Measurements from ENCODE around the gene TRPM3. TPM values are rescaled to one million over a fixed set of nuclear protein-coding genes. Genes with fewer than 3 reads are reported as not detected.

TRPM3 gene
- total and polyA plus RNA-seq, 9 of the 15 experiments (the other 6 are each of a cell fraction or from before 2014, with no cell fraction given): 0.04 TPM; not detected in 8

DNA sequence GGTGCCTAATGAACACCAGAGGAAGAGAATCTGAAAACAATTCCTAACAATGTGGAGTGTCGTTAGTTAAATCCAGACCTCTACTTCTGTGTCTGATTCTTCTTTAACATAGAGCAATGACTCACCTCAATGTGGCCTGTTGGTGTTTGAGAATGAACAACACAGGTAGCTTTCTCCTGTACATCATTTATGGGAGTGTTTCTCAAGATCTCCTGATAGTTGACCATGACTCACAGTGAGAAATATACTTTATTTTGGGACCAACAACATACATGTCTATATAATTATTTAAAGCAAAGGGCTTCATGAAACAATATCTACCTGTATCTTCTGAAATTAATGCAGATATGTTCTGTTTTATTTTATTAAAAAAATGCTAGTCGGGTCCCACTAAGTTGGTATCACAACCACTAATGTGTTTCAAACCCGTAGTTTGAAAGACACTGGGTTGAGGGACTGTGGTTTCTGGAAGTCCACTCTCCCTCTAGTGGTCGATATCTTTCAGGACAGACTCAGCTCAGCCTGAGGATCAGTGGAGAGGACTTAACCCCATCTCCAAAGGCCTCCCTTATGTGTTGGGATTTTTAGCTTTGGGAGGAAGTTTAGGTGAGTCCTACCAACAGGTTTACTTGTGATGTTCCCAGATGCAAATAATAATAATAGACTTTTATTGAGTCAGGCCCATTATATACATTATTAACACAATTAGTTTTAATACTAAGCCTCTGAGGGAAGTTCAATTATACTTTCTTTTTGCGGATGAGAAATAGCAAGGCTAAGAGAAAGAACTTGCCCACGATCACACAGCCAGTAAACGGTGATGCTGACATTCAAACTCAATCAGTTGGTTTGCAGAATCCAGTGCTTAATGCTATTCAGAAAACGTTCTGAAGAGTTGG is 636.9 kb downstream of the TRPM3 start (continued):
- TF ChIP-seq, protein P1, sequence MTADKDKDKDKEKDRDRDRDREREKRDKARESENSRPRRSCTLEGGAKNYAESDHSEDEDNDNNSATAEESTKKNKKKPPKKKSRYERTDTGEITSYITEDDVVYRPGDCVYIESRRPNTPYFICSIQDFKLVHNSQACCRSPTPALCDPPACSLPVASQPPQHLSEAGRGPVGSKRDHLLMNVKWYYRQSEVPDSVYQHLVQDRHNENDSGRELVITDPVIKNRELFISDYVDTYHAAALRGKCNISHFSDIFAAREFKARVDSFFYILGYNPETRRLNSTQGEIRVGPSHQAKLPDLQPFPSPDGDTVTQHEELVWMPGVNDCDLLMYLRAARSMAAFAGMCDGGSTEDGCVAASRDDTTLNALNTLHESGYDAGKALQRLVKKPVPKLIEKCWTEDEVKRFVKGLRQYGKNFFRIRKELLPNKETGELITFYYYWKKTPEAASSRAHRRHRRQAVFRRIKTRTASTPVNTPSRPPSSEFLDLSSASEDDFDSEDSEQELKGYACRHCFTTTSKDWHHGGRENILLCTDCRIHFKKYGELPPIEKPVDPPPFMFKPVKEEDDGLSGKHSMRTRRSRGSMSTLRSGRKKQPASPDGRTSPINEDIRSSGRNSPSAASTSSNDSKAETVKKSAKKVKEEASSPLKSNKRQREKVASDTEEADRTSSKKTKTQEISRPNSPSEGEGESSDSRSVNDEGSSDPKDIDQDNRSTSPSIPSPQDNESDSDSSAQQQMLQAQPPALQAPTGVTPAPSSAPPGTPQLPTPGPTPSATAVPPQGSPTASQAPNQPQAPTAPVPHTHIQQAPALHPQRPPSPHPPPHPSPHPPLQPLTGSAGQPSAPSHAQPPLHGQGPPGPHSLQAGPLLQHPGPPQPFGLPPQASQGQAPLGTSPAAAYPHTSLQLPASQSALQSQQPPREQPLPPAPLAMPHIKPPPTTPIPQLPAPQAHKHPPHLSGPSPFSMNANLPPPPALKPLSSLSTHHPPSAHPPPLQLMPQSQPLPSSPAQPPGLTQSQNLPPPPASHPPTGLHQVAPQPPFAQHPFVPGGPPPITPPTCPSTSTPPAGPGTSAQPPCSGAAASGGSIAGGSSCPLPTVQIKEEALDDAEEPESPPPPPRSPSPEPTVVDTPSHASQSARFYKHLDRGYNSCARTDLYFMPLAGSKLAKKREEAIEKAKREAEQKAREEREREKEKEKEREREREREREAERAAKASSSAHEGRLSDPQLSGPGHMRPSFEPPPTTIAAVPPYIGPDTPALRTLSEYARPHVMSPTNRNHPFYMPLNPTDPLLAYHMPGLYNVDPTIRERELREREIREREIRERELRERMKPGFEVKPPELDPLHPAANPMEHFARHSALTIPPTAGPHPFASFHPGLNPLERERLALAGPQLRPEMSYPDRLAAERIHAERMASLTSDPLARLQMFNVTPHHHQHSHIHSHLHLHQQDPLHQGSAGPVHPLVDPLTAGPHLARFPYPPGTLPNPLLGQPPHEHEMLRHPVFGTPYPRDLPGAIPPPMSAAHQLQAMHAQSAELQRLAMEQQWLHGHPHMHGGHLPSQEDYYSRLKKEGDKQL (CRISPR knock-in tag; IDR thresholded peaks at IDR 0.05; ENCODE audit: borderline replicate concordance): no peak
- TF ChIP-seq C11orf30 (IDR thresholded peaks at IDR 0.05; ENCODE audit: low read depth): no peak
- no peak for TF ChIP-seq ZNF316 (IDR thresholded peaks at IDR 0.05)
- no peak for TF ChIP-seq BRD9 (IDR thresholded peaks at IDR 0.05; ENCODE audit: low read depth, partially characterized antibody)
- peak; percentile 27 for TF ChIP-seq EP300 (IDR thresholded peaks at IDR 0.05; ENCODE audit: low read length)
- TF ChIP-seq STAG1 (CRISPR knock-in tag; IDR thresholded peaks at IDR 0.05; ENCODE audit: borderline replicate concordance): no peak
- peak; percentile 12; the same call in 1 of the 2 replicates for TF ChIP-seq CXXC5 (CRISPR knock-in tag; IDR thresholded peaks at IDR 0.05)
- TF ChIP-seq, protein P2, sequence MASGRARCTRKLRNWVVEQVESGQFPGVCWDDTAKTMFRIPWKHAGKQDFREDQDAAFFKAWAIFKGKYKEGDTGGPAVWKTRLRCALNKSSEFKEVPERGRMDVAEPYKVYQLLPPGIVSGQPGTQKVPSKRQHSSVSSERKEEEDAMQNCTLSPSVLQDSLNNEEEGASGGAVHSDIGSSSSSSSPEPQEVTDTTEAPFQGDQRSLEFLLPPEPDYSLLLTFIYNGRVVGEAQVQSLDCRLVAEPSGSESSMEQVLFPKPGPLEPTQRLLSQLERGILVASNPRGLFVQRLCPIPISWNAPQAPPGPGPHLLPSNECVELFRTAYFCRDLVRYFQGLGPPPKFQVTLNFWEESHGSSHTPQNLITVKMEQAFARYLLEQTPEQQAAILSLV (tag; IDR thresholded peaks at IDR 0.05): no peak
- TF ChIP-seq, protein P3, sequence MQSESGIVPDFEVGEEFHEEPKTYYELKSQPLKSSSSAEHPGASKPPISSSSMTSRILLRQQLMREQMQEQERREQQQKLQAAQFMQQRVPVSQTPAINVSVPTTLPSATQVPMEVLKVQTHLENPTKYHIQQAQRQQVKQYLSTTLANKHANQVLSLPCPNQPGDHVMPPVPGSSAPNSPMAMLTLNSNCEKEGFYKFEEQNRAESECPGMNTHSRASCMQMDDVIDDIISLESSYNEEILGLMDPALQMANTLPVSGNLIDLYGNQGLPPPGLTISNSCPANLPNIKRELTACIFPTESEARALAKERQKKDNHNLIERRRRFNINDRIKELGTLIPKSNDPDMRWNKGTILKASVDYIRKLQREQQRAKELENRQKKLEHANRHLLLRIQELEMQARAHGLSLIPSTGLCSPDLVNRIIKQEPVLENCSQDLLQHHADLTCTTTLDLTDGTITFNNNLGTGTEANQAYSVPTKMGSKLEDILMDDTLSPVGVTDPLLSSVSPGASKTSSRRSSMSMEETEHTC (IDR thresholded peaks at IDR 0.05): no peak
- TF ChIP-seq, protein P4, sequence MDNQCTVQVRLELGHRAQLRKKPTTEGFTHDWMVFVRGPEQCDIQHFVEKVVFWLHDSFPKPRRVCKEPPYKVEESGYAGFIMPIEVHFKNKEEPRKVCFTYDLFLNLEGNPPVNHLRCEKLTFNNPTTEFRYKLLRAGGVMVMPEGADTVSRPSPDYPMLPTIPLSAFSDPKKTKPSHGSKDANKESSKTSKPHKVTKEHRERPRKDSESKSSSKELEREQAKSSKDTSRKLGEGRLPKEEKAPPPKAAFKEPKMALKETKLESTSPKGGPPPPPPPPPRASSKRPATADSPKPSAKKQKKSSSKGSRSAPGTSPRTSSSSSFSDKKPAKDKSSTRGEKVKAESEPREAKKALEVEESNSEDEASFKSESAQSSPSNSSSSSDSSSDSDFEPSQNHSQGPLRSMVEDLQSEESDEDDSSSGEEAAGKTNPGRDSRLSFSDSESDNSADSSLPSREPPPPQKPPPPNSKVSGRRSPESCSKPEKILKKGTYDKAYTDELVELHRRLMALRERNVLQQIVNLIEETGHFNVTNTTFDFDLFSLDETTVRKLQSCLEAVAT (IDR thresholded peaks at IDR 0.05): peak in 1 of 2 experiments; percentile 39; a peak in 1 of 4 replicates
- TF ChIP-seq MTA1 (IDR thresholded peaks at IDR 0.05; ENCODE audit: borderline replicate concordance): no peak
- TF ChIP-seq CREM (IDR thresholded peaks at IDR 0.05; ENCODE audit: low read depth): 0 out of 2 replicates have a peak, but pooled peaks have one; percentile 26
- TF ChIP-seq KLF10 (CRISPR knock-in tag; IDR thresholded peaks at IDR 0.05): no peak
- TF ChIP-seq CTBP1 (IDR thresholded peaks at IDR 0.05; ENCODE audit: borderline replicate concordance): peak; percentile 20; the same call in 1 of the 2 replicates
- 0 out of 2 replicates have a peak, but pooled peaks have one; percentile 29 for TF ChIP-seq LEF1 (IDR thresholded peaks at IDR 0.05)

Measured in K562 (cell line).